Measurements from ENCODE around the gene HM13.

DNA sequence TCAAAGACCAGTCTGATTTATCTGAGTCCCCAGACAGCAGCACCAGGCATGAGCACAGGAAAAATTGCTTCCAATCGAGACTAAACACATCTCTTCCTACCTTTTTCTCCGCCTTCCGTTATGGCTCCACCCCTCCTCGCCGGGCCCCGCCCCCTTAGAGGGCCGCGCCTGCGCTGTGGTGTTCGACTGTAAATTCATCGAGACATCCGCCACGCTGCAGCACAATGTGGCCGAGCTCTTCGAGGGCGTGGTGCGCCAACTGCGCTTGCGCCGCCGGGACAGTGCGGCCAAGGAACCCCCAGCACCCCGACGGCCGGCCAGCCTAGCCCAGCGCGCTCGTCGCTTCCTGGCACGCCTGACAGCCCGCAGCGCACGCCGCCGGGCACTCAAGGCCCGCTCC is 30.2 kb upstream of the HM13 start:
- TF ChIP-seq, protein P1, sequence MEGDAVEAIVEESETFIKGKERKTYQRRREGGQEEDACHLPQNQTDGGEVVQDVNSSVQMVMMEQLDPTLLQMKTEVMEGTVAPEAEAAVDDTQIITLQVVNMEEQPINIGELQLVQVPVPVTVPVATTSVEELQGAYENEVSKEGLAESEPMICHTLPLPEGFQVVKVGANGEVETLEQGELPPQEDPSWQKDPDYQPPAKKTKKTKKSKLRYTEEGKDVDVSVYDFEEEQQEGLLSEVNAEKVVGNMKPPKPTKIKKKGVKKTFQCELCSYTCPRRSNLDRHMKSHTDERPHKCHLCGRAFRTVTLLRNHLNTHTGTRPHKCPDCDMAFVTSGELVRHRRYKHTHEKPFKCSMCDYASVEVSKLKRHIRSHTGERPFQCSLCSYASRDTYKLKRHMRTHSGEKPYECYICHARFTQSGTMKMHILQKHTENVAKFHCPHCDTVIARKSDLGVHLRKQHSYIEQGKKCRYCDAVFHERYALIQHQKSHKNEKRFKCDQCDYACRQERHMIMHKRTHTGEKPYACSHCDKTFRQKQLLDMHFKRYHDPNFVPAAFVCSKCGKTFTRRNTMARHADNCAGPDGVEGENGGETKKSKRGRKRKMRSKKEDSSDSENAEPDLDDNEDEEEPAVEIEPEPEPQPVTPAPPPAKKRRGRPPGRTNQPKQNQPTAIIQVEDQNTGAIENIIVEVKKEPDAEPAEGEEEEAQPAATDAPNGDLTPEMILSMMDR (conservative IDR thresholded peaks at IDR 0.05; ENCODE audit: low read length): no peak
- no peak for TF ChIP-seq EZH2phosphoT487 (IDR thresholded peaks at IDR 0.05; ENCODE audit: borderline replicate concordance)

All from Loucy (cell line).